HepG2 (cell line): ENCODE results near the gene ARX. TPM values are rescaled to one million over a fixed set of nuclear protein-coding genes. Genes with fewer than 3 reads are reported as not detected.
A peak's percentile ranks its signal among the peaks of the same experiment; 100 is the strongest.

Source experiments
- ATAC-seq: fragments of 200-7000 bp; cut with Tn5 transposase; 3 replicates; pipeline ENCODE4 v1.9.1; 2020; ENCODE audit warnings: mild to moderate bottlenecking, moderate library complexity
- BruUV-seq: library from RNA; stranded (reverse); fragments of 400-500 nt; replicated peaks from 2 replicates; lab custom pipeline; 2021; lab: Mats Ljungman, UMichigan
- CTCF ChIA-PET: fragments of 300-600 bp; formaldehyde crosslinking; extraction: SDS; loops from one replicate; lab custom pipeline; 2021; ENCODE audit warnings: low total read pairs, inconsistent platforms, low intra/inter-chr PET ratio; lab: Yijun Ruan, JAX
- POLR2A ChIA-PET: fragments of 350-600 bp; sonication (Branson Sonifier 250); formaldehyde crosslinking; loops from one replicate; lab custom pipeline; 2020; ENCODE audit warnings: antibody characterized with exemption, inconsistent platforms; lab: Yijun Ruan, JAX
- DNase-seq: peaks from one replicate; pipeline ENCODE4 v3.0.0-alpha.2; 2015; ENCODE audit warnings: low spot score
- FAIRE-seq: peaks from 3 replicates; lab custom pipeline; 2011; peaks lifted over from hg19 to GRCh38; lab: Jason Lieb, UNC
- H2AFZ ChIP-seq: one replicate; pipeline ENCODE4 v1.6.1; 2011; ENCODE audit warnings: low read length, inconsistent platforms
- H3K27ac ChIP-seq: fragments of 300-600 bp; 3 replicates; pipeline ENCODE4 v1.8.0; 2011; ENCODE audit warnings: mixed run types, mild to moderate bottlenecking, mixed read lengths, low read length, inconsistent platforms; ENCODE audit not compliant: insufficient read depth; ENCODE audit errors: extremely low read length
- H3K27me3 ChIP-seq, 2 experiments: fragments of 200-600 bp in 1 of 2; 2 replicates in 1 of 2; 3 replicates in 1 of 2; pipeline versions ENCODE4 v1.6.0 to v1.8.0; 2011; ENCODE audit warnings: low read length in 2 of 2, mild to moderate bottlenecking in 2 of 2, moderate library complexity in 2 of 2, inconsistent platforms in 1 of 2; ENCODE audit not compliant: insufficient read depth in 2 of 2, control insufficient read depth in 1 of 2
- H3K36me3 ChIP-seq, 2 experiments: fragments of 200-600 bp in 1 of 2; replicated peaks in 1 of 2; 2 replicates in 1 of 2; 3 replicates in 1 of 2; pipeline versions ENCODE4 v1.5.1 to v1.8.0; 2011; ENCODE audit warnings: low read length in 2 of 2, inconsistent platforms in 1 of 2; ENCODE audit not compliant: insufficient read depth in 2 of 2, control insufficient read depth in 1 of 2
- H3K4me1 ChIP-seq: 2 replicates; pipeline ENCODE4 v1.5.1; 2012; ENCODE audit warnings: low read length, inconsistent platforms; ENCODE audit not compliant: insufficient read depth
- H3K4me2 ChIP-seq: 2 replicates; pipeline ENCODE4 v1.6.0; 2011; ENCODE audit warnings: low read depth, low read length, inconsistent platforms
- H3K4me3 ChIP-seq, 3 experiments: fragments of 200-600 bp in 1 of 3; sonication (generic), shearing (Covaris generic) in 1 of 3; replicated peaks in 1 of 3; 2 replicates each; pipeline ENCODE4 v1.5.1; 2011 to 2016; ENCODE audit warnings: low read length in 3 of 3, inconsistent platforms in 2 of 3, low read depth in 2 of 3, mild to moderate bottlenecking in 2 of 3, control low read depth in 1 of 3, mixed read lengths in 1 of 3; ENCODE audit not compliant: insufficient read depth in 1 of 3
- H3K79me2 ChIP-seq: one replicate; pipeline ENCODE4 v1.6.1; 2011; ENCODE audit warnings: low read length, inconsistent platforms; ENCODE audit not compliant: insufficient read depth
- H3K9ac ChIP-seq: 2 replicates; pipeline ENCODE4 v1.6.0; 2011; ENCODE audit warnings: mild to moderate bottlenecking, low read depth, low read length, inconsistent platforms; ENCODE audit not compliant: insufficient read depth
- H3K9me3 ChIP-seq: 2 replicates; pipeline ENCODE4 v1.5.1; 2012; ENCODE audit warnings: mild to moderate bottlenecking, low read length
- H4K20me1 ChIP-seq: 2 replicates; pipeline ENCODE4 v1.6.0; 2011; ENCODE audit warnings: inconsistent platforms, mild to moderate bottlenecking, low read length, moderate library complexity; ENCODE audit not compliant: insufficient read depth
- MEIS2 ChIP-seq: sonication (generic); formaldehyde crosslinking; IDR thresholded peaks from 2 replicates; pipeline ENCODE4 v1.9.0; 2021; ENCODE audit warnings: mild to moderate bottlenecking, missing genetic modification reagents
- XBP1 ChIP-seq: sonication (generic); formaldehyde crosslinking; IDR thresholded peaks from 2 replicates; pipeline ENCODE4 v1.5.0; 2020; ENCODE audit warnings: missing genetic modification reagents
- ZNF800 ChIP-seq: sonication (generic); formaldehyde crosslinking; IDR thresholded peaks from 2 replicates; pipeline ENCODE4 v1.4.0; 2020; ENCODE audit warnings: missing genetic modification reagents
- WGBS: methylation state at CpG from one replicate; pipeline ENCODE4 v1.1.6; 2017; ENCODE audit warnings: low lambda C conversion rate; 5-methylcytosine and 5-hydroxymethylcytosine counted together
- in situ Hi-C: cut with HindIII; loops from 2 replicates; pipeline ENCODE4 v1.10.0; 2017; ENCODE audit warnings: low pct_unique_long_range_greater_than_20kb; ENCODE audit not compliant: extremely low pct_ligation_motif_present
- intact Hi-C: fragments of 100-400 bp; cut with micrococcal nuclease; formaldehyde crosslinking; loops from one replicate; pipeline ENCODE4 v1.10.0; 2022; ENCODE audit not compliant: unreplicated experiment
- polyA plus RNA-seq, 8 experiments: library from polyadenylated mRNA; depleted of rRNA in 3 of 8; stranded (reverse) in 7 of 8; unstranded in 1 of 8; fragments of >200 nt; fragmentation: Illumina TruSeq in 4 of 8; extraction: Trizol in 4 of 8; gene quantifications; 2 replicates each; pipeline versions ENCODE4 v1.2.1 to v1.2.3, GENCODE V29; 2011 to 2016; ENCODE audit warnings: low read depth in 4 of 8, missing spikeins in 1 of 8, mixed read lengths in 1 of 8; ENCODE audit not compliant: insufficient read depth in 1 of 8
- total RNA-seq, 5 experiments: library from RNA; depleted of rRNA; stranded (reverse); fragments of >200 nt; fragmentation: Illumina TruSeq; extraction: Trizol; gene quantifications; 2 replicates each; pipeline ENCODE4 v1.2.3, GENCODE V29; 2016; ENCODE audit warnings: low read depth in 1 of 5
- TF ChIP-seq, protein P1 (sequence below): IDR thresholded peaks from 2 replicates; pipeline ENCODE4 v1.4.0; 2020; ENCODE audit warnings: mild to moderate bottlenecking, missing genetic modification reagents
- TF ChIP-seq, protein P2 (sequence below), 2 experiments: fragments of 450-650 bp in 1 of 2; sonication (generic) in 1 of 2; formaldehyde crosslinking; IDR thresholded peaks; 2 replicates each; pipeline versions ENCODE4 v1.5.0 to v1.8.0; 2020 to 2022; ENCODE audit warnings: mild to moderate bottlenecking in 1 of 2, missing genetic modification reagents in 1 of 2

Gene ARX
- total and polyA plus RNA-seq, 2 of the 13 experiments (the other 11 are each of a cell fraction or from before 2014, with no cell fraction given) = not detected

DNA sequence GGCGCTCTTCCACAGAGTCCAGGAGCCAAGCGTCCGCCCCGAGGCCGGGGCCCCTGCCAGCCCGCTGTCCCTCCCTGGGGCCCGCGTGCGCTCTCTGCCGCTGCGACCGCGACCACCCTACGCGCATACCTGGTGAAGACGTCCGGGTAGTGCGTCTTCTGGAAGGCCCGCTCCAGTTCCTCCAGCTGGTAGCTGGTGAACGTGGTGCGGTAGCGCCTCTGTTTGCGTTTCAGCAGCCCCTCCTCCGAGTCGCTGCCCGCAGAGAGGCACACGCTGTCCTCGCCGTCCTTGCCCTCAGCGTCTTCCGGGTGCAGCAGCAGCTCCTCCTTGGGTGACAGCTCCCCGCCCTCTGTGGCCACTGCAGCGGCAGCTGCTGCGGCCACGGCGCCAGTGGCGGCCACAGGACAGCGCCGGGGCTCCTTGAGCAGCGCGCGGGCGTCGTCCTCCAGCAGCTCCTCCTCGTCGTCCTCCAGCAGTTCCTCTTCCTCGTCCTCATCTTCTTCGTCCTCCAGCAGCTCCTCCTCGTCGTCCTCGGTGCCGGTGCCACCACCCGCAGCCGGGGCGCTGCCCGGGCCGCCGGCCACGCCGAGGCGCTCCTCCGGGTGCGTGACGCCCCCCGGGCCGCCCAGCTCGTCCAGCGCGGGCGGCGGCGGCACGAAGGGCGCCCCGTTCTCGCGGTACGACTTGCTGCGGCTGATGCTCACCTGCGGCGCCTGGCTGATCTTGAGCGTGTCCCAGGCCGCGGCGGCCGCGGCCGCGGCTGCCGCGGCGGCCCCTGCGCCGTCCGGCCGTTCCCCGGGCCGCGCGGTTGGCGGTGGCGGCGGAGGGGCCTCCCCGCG lies 2.8 kb downstream of the ARX start (continued):
- TF ChIP-seq, protein P1, sequence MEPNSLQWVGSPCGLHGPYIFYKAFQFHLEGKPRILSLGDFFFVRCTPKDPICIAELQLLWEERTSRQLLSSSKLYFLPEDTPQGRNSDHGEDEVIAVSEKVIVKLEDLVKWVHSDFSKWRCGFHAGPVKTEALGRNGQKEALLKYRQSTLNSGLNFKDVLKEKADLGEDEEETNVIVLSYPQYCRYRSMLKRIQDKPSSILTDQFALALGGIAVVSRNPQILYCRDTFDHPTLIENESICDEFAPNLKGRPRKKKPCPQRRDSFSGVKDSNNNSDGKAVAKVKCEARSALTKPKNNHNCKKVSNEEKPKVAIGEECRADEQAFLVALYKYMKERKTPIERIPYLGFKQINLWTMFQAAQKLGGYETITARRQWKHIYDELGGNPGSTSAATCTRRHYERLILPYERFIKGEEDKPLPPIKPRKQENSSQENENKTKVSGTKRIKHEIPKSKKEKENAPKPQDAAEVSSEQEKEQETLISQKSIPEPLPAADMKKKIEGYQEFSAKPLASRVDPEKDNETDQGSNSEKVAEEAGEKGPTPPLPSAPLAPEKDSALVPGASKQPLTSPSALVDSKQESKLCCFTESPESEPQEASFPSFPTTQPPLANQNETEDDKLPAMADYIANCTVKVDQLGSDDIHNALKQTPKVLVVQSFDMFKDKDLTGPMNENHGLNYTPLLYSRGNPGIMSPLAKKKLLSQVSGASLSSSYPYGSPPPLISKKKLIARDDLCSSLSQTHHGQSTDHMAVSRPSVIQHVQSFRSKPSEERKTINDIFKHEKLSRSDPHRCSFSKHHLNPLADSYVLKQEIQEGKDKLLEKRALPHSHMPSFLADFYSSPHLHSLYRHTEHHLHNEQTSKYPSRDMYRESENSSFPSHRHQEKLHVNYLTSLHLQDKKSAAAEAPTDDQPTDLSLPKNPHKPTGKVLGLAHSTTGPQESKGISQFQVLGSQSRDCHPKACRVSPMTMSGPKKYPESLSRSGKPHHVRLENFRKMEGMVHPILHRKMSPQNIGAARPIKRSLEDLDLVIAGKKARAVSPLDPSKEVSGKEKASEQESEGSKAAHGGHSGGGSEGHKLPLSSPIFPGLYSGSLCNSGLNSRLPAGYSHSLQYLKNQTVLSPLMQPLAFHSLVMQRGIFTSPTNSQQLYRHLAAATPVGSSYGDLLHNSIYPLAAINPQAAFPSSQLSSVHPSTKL (CRISPR knock-in tag) = no peak
- TF ChIP-seq MEIS2 = no peak
- TF ChIP-seq, protein P2, sequence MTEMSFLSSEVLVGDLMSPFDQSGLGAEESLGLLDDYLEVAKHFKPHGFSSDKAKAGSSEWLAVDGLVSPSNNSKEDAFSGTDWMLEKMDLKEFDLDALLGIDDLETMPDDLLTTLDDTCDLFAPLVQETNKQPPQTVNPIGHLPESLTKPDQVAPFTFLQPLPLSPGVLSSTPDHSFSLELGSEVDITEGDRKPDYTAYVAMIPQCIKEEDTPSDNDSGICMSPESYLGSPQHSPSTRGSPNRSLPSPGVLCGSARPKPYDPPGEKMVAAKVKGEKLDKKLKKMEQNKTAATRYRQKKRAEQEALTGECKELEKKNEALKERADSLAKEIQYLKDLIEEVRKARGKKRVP (CRISPR knock-in tag; IDR thresholded peaks at IDR 0.05) = no peak
- no peak for TF ChIP-seq XBP1 (CRISPR knock-in tag)

DNA sequence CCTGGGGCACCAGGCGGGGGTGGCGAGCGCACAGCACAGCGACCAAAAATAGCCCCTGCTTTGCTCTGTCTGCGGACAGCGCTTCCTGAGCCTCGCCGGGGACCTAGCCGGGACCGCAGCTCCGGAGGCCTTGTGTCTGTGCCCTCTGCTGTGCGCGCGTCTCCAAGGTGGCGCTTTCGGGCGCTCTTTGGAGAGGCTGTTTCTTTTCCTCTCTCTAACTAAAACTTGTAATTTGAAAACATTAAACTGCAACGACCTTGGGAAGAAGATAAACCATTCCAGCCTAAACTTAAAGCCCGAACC lies 3.4 kb downstream of the ARX start:
- no peak overlapping the region for H2AFZ ChIP-seq
- whole genome bisulfite sequencing = no CpG with 5 or more reads among the region's 19 CpGs
- no peaks in the 10 kb centered on the region for H3K79me2 ChIP-seq
- H4K20me1 ChIP-seq = no peaks in the 10 kb centered on the region
- H3K4me1 ChIP-seq = peaks cover 6% of the 10 kb centered on the region; the same call in 1 of the 2 replicates
- peak; percentile 56 for ATAC-seq
- no peaks in the 10 kb centered on the region for H3K36me3 ChIP-seq
- ChIA-PET POLR2A (no interaction called here), CTCF (no interaction called here)
- BruUV-seq = no TSS peak
- H3K4me2 ChIP-seq = no peak overlapping the region; the same call in 1 of the 2 replicates
- no peak overlapping the region for H3K9ac ChIP-seq
- no peaks in the 10 kb centered on the region for H3K9me3 ChIP-seq
- H3K27me3 ChIP-seq = peaks cover 4 to 58% of the 10 kb centered on the region in 2 experiments; a peak in 4 of 5 replicates
- H3K4me3 ChIP-seq = no peak overlapping the region
- no peak overlapping the region for H3K27ac ChIP-seq
- FAIRE-seq = no peak
- in situ Hi-C loops (no loop called here), intact Hi-C loops (no loop called here)
- no peak for DNase-seq
- TF ChIP-seq ZNF800 (CRISPR knock-in tag) = peak; percentile 41; the same call in 1 of the 2 replicates
